Small intestine (tissue), 7 donors: ENCODE results near the gene OXSR1. TPM values are rescaled to one million over a fixed set of nuclear protein-coding genes. Genes with fewer than 3 reads are reported as not detected.

Experiments used
- DNase-seq, 2 donors: peaks; one replicate each; pipeline versions ENCODE4 v3.0.0 to v3.0.0-alpha.2; 2013
- FAIRE-seq: peaks from 2 replicates; lab custom pipeline; 2012; peaks lifted over from hg19 to GRCh38; lab: Jason Lieb, UNC
- H3K27ac ChIP-seq, 3 donors: one replicate each; pipeline ENCODE4 v1.5.1; 2013; ENCODE audit warnings: low read length in 2 of 3, mild to moderate bottlenecking in 2 of 3, control low read depth in 1 of 3, inconsistent platforms in 1 of 3, low read depth in 1 of 3, moderate library complexity in 1 of 3
- H3K27me3 ChIP-seq, 3 donors: one replicate each; pipeline ENCODE4 v1.6.1; 2013; ENCODE audit warnings: low read length in 3 of 3, inconsistent platforms in 1 of 3; ENCODE audit not compliant: control insufficient read depth in 3 of 3, insufficient read depth in 3 of 3
- H3K36me3 ChIP-seq, 3 donors: one replicate each; pipeline ENCODE4 v1.6.1; 2013; ENCODE audit warnings: low read length in 3 of 3, inconsistent platforms in 1 of 3, low read depth in 1 of 3, mild to moderate bottlenecking in 1 of 3, moderate library complexity in 1 of 3; ENCODE audit not compliant: control insufficient read depth in 3 of 3, insufficient read depth in 2 of 3
- H3K4me1 ChIP-seq, 3 donors: one replicate each; pipeline ENCODE4 v1.6.1; 2013; ENCODE audit warnings: low read length in 2 of 3, inconsistent platforms in 1 of 3, low read depth in 1 of 3, mild to moderate bottlenecking in 1 of 3, moderate library complexity in 1 of 3; ENCODE audit not compliant: control insufficient read depth in 3 of 3, insufficient read depth in 2 of 3
- H3K4me3 ChIP-seq, 3 donors: one replicate each; pipeline ENCODE4 v1.5.1; 2013; ENCODE audit warnings: low read length in 3 of 3, control low read depth in 1 of 3, inconsistent platforms in 1 of 3, low read depth in 1 of 3, mild to moderate bottlenecking in 1 of 3, moderate library complexity in 1 of 3
- H3K9me3 ChIP-seq, 2 donors: one replicate each; pipeline ENCODE4 v1.6.1; 2013; ENCODE audit warnings: low read depth in 1 of 2, low read length in 1 of 2; ENCODE audit not compliant: control insufficient read depth in 2 of 2, insufficient read depth in 1 of 2
- WGBS, 3 donors: extraction: QIAGEN DNeasy Blood & Tissue Kit; methylation state at CpG; one replicate each; pipeline ENCODE4 v1.1.7; 2013; 5-methylcytosine and 5-hydroxymethylcytosine counted together
- polyA plus RNA-seq, 4 donors: library from polyadenylated mRNA; stranded (reverse) in 3 of 4; unstranded in 1 of 4; fragments of 200-250 nt in 3 of 4; fragments of 120-200 nt in 1 of 4; gene quantifications; one replicate each; pipeline versions ENCODE4 v1.2.1 to v1.2.3, GENCODE V29; 2013
- donor health status: healthy with polysubstance abuse.
- donor health status: control.
- donor health status: control.
- donor health status: Bipolar disorder and iron deficiency.
- donor health status: healthy.

Gene OXSR1
- polyA plus RNA-seq, 4 donors = 15.3 to 30.5 (median 19.8) TPM

DNA sequence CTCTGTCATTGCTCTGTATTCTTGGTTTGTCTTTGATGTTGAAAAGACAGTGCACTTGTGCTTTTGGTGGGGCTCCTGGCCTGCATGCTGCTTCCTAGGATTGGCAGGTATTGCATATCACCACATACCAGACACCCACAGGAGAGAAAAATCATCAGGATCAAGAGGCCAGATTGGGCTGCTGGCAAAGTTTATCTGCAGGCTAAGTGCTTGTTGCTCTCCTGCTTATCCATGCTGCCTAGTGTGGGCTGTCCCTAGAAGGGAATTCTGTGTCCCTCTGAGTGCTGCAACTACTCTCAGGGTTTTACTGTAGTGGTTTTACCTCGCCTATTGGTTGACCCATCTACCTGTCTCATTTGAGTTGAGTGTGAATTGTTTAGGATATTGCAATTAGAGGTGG, 99.4 kb downstream of the OXSR1 start:
- H3K36me3 ChIP-seq = peaks cover 0 to 2% (median 0%) of the 10 kb centered on the region in 3 donors
- no peak for FAIRE-seq
- no peaks in the 10 kb centered on the region for H3K4me1 ChIP-seq
- no peak overlapping the region for H3K27ac ChIP-seq
- WGBS, 3 donors = 75 to 88% (median 79%) methylated on average over 1 of the region's 1 CpG
- no peaks in the 10 kb centered on the region for H3K27me3 ChIP-seq
- no peak overlapping the region for H3K4me3 ChIP-seq
- no peaks in the 10 kb centered on the region for H3K9me3 ChIP-seq
- DNase-seq = no peak

DNA sequence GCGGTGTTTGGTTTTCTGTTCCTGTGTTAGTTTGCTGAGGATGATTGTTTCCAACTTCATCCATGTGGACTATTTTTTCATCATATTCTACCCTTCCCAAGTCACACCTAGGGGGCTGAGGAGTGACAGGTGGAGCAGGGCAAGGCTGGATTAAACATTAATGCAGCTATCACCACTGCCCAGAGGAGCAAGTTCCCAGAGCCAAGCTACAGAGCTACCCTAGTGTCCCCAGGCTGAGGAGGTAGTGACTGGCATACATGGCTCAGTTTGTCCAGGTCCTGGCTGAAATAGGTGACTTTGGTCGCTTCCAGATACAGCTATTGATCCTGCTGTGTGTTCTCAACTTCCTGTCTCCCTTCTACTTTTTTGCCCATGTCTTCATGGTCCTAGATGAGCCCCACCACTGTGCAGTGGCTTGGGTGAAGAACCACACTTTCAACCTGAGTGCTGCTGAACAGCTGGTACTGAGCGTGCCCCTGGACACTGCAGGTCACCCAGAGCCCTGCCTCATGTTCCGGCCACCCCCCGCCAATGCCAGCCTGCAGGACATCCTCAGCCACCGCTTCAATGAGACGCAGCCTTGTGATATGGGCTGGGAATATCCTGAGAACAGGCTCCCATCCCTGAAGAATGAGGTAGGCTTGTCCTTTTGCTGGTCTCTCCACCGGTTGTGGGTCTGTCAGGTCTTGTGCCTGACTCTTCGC, 100.4 kb downstream of the OXSR1 start, which contains the start of gene SLC22A13:
SLC22A13 (plus strand) TSS at position 209 of the 704 bp plus-strand sequence; CDS start at position 258, 49 bp downstream.
- Histone ChIP-seq H3K36me3 (peaks cover 0 to 2% (median 0%) of the 10 kb centered on the region in 3 donors), H3K9me3 (no peaks in the 10 kb centered on the region), H3K4me1 (no peaks in the 10 kb centered on the region), H3K27me3 (no peaks in the 10 kb centered on the region), H3K27ac (no peak within 1 kb of the TSS), H3K4me3 (no peak within 1 kb of the TSS)
- FAIRE-seq (no peak), DNase-seq (no peak)
- WGBS, 3 donors = 90 to 95% (median 94%) methylated on average over 9 of the region's 9 CpGs

GRCh38 chr3:38266810-38267209, 101.5 kb downstream of the OXSR1 start:
- Histone ChIP-seq H3K4me3 (no peak overlapping the region), H3K4me1 (no peaks in the 10 kb centered on the region), H3K36me3 (no peaks in the 10 kb centered on the region), H3K9me3 (no peaks in the 10 kb centered on the region), H3K27ac (no peak overlapping the region), H3K27me3 (no peaks in the 10 kb centered on the region)
- FAIRE-seq (no peak), DNase-seq (no peak)
- 77 to 96% (median 88%) methylated on average over 1 of the region's 1 CpG for whole genome bisulfite sequencing, 3 donors

- H3K27me3 ChIP-seq = no peaks in the 10 kb centered on the region
- no peak overlapping the region for H3K27ac ChIP-seq
- H3K36me3 ChIP-seq = no peaks in the 10 kb centered on the region
- no peaks in the 10 kb centered on the region for H3K4me1 ChIP-seq
- no peak for FAIRE-seq
- WGBS, 3 donors = 73 to 93% (median 90%) methylated on average over 2 of the region's 2 CpGs
- H3K9me3 ChIP-seq = no peaks in the 10 kb centered on the region
- DNase-seq = no peak
- H3K4me3 ChIP-seq = no peak overlapping the region
Measured at GRCh38 chr3:38267662-38268061, 102.3 kb downstream of the OXSR1 start.

- Histone ChIP-seq H3K27ac (no peak overlapping the region), H3K27me3 (no peaks in the 10 kb centered on the region), H3K4me3 (no peak overlapping the region), H3K4me1 (no peaks in the 10 kb centered on the region), H3K36me3 (no peaks in the 10 kb centered on the region), H3K9me3 (no peaks in the 10 kb centered on the region)
- 66 to 85% (median 80%) methylated on average over 5 of the region's 5 CpGs for WGBS, 3 donors
- no peak for DNase-seq
- FAIRE-seq = no peak
Measured at GRCh38 chr3:38268087-38268486, 102.8 kb downstream of the OXSR1 start.

- Histone ChIP-seq H3K27ac (no peak overlapping the region), H3K36me3 (no peaks in the 10 kb centered on the region), H3K4me3 (no peak overlapping the region), H3K27me3 (no peaks in the 10 kb centered on the region), H3K4me1 (no peaks in the 10 kb centered on the region), H3K9me3 (no peaks in the 10 kb centered on the region)
- no peak for DNase-seq
- WGBS, 3 donors = 44 to 63% (median 58%) methylated on average over 1 of the region's 1 CpG
- FAIRE-seq = no peak
Measured at GRCh38 chr3:38268522-38268921, 103.2 kb downstream of the OXSR1 start.

DNA sequence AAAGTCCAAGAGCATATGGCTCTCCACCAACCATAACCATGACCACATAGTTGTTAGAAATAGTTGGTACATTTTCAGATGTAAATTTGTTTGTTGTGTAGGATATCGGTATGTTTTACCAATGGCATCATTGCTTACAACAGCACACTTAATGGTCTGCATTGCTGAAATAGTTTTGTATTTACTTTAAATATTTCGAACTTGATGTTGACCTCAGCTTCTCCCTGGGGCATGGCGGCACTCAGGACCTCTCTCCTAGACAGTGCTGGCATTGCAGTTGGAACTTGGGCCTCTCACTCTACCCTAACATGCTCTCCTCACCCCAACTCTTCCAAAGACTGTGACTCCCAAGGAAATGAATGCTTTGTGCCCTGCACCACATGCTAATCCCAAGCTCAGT, 105.3 kb downstream of the OXSR1 start:
- no peaks in the 10 kb centered on the region for H3K27me3 ChIP-seq
- FAIRE-seq = no peak

DNA sequence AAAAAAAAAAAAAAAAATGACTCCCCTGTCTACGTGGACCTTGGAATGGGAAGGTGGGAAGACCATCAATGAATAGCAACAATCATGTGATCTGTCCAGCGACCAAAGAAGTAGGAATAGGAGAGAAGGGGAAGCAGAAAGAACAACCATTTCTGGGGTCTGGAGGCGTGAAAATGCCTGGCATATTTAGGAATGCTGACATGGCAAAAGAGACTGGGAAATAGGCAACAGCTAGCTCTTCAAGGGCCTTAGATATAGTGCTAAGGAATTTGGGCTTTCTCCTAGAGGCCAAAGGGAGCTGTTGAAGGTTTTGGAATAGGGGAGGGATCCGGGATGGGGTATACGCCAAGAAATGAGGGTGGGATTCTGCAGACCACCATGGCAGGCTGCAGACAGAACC, 106.2 kb downstream of the OXSR1 start:
- DNase-seq (no peak), FAIRE-seq (no peak)
- Histone ChIP-seq H3K27me3 (no peaks in the 10 kb centered on the region), H3K27ac (no peak overlapping the region), H3K4me3 (no peak overlapping the region), H3K36me3 (peaks cover 0 to 19% (median 0%) of the 10 kb centered on the region in 3 donors), H3K9me3 (no peaks in the 10 kb centered on the region), H3K4me1 (no peaks in the 10 kb centered on the region)
- 92 to 93% (median 92%) methylated on average over 5 of the region's 5 CpGs for WGBS, 3 donors

More for the DNA sequence above, 105.3 kb downstream of the OXSR1 start:
- H3K36me3 ChIP-seq = peaks cover 0 to 13% (median 0%) of the 10 kb centered on the region in 3 donors
- no peaks in the 10 kb centered on the region for H3K4me1 ChIP-seq
- no peak overlapping the region for H3K4me3 ChIP-seq
- H3K27ac ChIP-seq = no peak overlapping the region
- WGBS, 3 donors = 81 to 98% (median 96%) methylated on average over 3 of the region's 3 CpGs
- no peaks in the 10 kb centered on the region for H3K9me3 ChIP-seq
- DNase-seq = no peak
